Activated CD4-positive, alpha-beta T cell treated with anti-CD3 and anti-CD28 coated beads, Interleukin-2, Interleukin-4, amounts not matched to agents 100 ng/mL and 50 ng/mL, durations not matched to agents 16 hours and 8 hours (primary cell): ENCODE results near the gene CIAO1.
"Not testable (repeated sequence)": the region's sequence is repeated elsewhere in the genome, so short reads cannot be mapped to it uniquely, and the experiment has no call there.

Experiments used
- DNase-seq: peaks from one replicate; pipeline ENCODE4 v3.0.0-alpha.2; 2020; ENCODE audit warnings: low spot score

The CIAO1 gene

DNA sequence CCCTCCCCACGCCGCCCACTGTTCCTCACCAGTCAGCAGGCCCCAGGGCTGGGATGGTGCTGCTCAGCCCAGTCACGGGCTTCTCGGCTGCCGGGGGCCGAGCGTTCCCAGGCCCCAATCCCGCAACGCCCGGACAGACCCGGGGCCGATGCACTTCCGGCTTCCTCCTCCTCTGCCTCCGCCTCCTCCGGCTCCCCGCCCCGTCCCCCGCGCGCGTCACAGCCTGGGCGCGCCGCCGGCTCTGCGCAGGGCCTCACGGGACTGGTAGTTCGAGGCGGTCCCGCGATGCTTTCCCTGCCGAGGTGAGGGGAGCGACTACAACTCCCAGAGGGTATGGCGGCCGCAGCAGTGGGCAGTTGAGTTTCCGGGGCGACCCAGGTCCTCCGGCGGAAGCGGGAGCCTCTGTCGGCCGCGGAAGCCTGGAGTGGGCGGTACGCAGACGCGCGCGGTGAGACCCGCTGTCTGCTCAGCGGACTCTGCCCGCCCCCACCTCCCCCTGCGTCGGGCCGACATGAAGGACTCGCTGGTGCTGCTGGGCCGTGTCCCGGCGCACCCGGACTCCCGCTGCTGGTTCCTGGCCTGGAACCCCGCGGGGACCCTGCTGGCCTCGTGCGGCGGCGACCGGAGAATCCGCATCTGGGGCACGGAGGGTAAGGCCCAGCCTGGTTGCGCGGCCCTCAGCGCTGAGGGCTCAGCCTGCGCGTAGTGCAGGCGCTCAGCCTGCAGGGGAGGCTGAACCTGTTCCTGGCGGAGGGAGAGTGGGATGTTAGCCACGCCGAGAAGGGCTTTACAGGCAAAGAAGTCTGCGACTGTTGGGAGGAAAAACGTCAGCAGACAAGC is at the start of gene CIAO1, which contains the start of gene TMEM127:
Gene CIAO1 (plus strand): TSS at position 386 of the 840 bp plus-strand sequence. CDS start 126 bp downstream, at position 512.
Gene TMEM127 (minus strand): TSS at position 158 of the 840 bp plus-strand sequence. CDS start 616 bp downstream, outside the sequence.
- DNase-seq: peak; percentile 99

DNA sequence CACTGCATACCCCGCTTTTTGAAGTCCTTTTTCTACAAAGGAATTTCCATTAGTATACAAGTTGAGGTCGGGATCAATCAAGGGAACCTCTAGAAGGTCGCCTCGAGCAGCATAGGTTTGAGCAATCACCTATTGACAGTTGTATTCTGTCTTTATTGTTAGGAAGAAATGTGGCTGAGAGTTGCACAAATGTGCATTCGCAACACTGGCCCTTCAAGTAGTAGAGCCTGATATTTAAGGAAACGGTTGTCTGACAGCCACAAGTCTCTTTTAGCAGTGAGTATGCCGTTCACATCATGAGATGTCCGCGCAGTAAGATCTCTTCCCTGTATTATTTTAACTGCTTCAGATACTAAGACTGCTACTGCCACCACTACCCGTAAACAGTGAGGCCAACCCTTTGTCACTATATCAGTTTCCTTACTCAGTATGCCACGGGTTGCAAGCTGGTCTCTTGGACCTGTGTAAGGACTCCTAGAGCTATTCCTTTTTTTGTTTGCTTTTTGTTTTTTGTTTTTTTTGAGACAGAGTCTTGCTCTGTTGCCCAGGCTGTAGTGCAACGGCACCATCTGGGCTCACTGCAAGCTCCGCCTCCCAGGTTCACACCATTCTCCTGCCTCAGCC is 47.4 kb upstream of the CIAO1 start:
- no peak for DNase-seq

DNA sequence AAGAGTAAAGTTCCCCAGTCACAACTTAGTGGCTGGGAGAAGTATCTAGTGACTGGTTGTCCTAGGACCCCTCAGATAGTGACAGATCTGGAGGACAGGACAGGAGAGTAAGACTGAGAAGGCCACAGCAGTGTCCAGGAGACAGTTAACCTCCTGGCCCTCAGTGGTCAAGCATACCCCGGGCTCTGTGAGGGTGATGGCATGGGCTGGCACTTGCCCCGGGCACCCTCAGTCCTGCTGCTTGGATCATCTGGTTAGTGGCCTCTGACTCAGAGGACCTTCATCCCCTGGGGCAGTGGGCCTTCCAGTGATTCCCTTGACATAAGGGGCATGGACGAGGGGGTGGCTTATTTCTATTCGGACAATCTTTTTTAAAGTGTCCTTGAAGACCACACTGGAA is 46.1 kb upstream of the CIAO1 start:
- not testable (repeated sequence) for DNase-seq

DNA sequence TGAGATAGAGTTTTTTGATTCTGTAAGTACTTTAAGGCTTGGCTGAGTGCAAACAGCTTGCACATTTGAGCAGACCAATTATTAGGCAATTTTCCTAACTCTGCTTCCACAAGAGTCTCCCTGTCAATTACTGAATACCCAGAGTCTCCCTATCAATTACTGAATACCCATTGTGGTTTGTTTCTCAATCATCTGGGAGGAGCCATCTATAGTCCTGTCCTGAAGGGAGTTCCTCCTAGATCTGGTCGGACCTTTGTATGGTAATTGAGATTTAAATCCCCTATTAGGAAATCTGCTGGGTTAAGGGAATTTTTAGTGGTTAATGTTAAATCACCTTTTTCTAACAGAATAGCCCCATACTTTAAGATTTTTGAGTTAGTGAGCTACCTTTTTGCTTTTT is 44.9 kb upstream of the CIAO1 start:
- not testable (repeated sequence) for DNase-seq

DNA sequence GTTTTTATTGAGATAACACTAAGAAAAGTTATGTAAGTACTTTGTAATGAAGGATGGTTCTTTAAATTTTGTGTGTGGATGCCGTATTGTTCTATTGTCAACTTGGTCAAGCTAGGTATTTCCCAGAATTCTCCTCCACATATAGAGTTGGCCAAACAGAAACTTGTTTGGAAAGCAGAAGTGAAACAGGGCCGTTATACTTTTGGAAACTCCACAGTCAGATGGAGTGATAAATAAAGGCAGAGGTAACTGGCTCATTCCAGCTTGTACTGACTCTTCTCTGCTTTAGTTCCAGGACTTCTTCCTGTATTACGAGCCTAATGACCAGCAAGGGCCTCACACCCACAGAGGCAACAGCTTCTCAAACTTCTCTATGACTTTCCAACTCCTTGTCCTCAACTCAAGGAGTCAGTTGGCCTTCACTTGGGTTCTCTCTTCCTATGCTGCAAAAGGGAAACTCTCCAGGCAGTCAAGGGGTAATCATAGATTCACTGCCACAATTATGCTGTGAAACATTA is 41.0 kb upstream of the CIAO1 start:
- DNase-seq: no peak

DNA sequence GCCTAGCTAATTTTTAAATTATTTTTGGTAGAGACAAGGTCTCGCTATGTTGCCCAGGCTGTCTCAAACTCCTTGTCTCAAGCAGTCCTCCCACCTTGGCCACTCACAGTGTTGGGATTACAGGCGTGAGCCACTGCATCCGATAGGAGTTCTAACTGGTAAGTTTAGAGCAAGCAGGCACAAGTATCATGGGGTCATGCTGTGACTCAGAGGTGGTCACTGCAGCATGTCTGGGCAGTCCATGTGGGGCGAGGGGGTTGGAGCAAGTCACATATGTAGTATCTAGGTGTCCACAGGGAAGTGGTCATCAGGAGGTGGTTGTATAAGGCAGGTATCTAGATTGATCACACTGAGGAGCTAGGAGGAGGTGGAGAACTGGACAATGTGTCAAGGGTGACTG is 34.7 kb upstream of the CIAO1 start:
- no peak for DNase-seq

DNA sequence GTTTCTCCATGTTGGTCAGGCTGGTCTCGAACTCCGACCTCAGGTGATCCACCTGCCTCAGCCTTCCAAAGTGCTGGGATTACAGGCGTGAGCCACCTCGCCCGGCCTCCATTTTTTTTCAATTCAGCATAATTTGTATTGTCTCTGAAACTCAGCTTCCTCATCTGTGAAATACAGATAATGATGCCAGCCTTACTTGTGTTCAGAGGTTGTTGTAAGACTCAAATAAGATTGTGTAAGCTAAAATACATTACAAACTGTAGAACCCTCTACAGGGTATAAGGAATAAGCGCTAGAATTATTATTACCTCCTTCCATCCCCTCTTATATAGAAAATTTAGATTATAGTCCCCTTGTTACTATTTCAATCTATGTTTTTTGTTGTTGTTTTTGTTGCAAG is 32.6 kb upstream of the CIAO1 start:
- no peak for DNase-seq

DNA sequence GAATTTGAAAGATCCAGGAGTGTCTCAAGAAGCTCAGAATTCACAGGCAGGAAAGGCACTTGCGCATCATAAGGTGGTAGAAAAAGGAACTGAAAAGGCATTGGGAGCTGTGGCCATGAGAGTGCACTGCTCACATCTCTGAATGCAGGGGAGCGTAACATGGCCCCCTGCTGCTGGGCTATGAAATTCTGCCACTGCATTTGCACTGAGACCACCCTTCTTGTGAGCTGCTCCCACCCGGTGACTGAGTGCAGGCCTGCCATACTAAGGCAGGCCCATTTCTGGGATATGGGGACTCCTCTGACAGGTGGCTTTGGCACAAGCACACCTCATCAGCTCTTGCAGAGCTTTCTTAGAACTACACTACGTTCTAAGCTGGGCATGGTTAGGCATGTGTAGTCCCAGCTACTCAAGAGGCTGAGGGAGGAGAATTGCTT is 32.1 kb upstream of the CIAO1 start:
- no peak for DNase-seq

DNA sequence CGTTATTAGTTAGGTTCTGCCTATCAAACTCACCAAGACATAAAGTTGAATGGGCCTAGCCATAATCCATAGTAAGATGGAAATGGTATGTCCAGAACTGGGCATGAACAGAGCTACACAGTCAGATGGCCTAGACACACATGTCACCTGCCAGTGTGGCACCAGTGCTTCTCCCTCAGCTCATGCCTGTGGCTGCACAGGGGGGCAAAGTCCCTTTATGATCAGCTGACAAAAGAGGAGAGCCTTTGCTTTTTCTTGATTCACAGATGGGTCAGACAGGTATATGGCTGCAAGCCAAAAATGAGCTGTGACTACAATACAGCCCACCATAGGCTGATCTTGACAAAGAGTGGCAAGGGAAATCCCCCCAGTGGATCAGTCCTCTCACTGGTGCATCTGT is 29.1 kb upstream of the CIAO1 start:
- DNase-seq: no peak

DNA sequence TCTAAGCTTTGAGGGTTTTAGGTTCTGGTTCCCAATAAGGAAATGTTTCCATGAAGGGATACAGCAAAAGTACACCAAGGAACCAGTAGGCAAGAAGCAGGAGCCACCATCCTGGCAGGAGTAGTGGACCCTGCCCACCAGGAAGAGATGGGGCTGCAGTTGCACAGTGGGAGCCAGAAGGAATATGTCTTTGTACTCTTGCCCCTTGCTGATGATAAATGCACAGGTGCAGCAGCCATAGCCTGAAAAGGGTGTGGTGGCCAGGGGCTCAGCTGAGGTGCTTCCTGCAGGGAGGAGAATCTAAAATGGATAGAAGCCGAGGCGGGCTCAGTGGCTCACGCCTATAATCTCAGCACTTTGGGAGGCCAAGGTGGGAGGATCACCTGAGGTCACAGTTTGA is 27.8 kb upstream of the CIAO1 start:
- DNase-seq: no peak

DNA sequence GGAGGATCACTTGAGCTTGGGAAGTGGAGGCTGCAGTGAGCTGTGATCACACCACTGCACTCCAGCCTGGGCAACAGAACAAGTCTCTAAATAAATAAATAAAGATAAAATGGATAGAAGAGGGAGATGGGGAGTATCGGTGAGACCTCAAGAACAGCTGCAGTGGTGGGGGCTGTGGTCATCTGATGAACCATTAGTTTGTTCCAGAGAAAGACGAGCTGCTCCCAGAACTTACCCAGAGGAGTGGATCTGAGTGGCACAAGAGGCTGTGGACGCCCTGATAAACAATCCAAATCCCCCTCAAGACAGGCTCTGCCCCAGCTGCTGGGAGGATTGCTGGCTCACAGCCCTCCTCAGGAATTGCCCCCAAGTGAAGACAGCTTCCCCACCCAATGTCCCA is 26.9 kb upstream of the CIAO1 start:
- DNase-seq: no peak

DNA sequence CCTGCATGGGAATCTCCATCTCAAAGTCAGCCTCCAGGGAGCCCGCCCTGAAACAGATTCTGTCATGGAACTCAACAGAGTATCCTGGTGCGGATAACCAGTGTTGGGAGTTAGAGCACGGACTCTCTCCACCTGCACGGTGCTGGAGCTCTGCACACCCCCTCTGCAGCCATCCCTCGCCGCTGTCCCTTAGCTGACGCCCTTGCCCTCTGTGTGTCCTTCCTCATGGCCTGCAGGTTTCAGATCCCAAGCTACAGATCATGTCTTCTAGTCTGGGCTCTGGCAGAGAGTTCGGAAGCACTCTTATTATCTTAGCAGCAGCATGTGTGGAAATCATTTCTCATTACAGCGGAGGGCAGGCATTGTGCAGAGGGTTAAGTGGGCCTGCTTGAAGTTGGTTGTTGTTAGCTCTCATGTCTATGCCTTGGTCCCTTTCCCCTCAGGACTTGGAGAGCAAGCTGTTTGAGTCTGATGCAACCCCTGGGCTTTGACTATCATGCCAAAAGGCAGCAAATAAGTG is 26.2 kb upstream of the CIAO1 start:
- DNase-seq: no peak

DNA sequence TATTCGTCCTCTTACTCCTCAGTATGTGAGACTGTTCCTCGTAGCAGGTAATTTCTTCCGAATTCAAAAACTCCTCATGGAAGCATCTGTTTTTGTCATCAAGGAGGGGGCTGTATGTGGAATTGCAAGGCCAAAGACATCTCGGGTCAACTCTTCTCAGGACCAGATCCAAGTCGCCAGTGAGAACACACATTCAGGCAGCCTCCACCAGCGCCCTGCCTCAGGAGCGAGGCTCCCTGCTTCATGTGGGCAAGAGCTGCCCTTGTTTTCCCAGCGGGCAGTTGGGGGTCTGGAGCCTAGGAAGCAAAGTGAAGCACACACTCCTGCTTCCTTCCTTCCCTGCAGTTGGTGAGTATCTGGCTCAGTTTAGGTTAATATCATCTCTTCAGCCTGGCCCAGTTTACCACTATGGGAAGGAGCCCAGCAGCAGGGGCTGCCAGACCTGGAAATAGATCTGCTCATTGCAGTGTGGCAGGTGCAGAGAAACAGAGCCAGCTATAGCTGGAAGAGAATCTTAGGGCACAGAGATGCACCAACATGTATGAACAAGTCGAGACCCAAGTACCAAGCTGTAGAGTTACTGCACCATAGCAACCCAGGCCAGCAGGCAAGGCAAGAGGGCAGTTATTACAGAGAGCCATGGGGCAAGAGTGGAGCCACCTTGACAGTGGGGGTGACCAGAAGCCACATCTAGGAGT is 25.5 kb upstream of the CIAO1 start:
- no peak for DNase-seq

DNA sequence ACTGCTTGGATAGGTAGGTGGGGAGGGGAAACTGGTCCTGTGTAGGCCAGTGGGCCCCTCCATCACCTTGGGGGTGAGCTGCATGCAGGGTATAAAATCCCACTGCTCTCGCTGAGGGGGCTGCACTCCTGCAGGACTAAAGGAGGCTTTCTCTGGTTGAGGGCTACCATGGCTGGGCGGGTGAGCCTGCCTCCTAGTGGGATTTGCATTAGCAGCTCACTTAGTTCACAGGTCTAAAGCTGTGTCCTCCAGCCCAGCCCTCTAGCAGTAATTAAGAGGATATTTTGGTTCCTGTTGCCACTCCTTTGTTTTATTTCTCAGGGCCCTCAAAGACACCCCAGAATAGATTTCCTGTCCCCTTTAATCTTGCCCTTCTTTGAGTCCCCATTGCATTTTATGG is 24.8 kb upstream of the CIAO1 start:
- DNase-seq: no peak

DNA sequence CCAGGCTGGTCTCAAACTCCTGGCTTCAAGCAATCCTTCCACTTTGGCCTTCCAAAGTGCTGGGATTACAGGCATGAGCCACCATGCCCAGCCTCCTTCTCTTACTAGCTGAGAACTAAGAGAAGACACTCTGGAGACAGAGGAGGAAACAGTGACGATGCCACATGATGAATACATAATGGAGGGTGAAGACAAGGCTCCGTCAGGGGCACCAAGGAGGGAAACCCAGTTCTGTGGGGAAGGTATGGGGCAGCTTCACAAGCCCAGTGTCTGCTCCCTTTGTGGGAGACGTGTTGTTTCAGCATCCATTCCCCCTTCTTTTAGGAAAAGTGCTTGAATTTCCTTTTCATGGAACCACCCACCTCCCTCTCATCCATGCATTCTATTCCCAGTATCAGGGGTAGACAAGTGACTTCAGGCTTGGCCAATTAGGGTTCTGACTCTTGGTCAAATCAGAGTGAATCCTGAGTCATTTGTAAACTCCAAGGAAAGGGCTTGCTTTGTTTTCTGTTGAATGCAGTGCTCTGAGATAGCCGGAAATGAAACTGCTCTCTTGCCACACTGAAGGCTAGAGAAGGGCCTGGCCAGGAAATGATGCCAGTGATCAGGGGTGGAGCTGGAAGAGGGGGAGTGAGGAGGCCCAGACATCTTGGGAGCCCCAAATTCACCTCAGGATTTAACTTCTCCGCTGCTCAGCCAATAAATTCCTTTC is 24.0 kb upstream of the CIAO1 start:
- DNase-seq: peak; percentile 91

DNA sequence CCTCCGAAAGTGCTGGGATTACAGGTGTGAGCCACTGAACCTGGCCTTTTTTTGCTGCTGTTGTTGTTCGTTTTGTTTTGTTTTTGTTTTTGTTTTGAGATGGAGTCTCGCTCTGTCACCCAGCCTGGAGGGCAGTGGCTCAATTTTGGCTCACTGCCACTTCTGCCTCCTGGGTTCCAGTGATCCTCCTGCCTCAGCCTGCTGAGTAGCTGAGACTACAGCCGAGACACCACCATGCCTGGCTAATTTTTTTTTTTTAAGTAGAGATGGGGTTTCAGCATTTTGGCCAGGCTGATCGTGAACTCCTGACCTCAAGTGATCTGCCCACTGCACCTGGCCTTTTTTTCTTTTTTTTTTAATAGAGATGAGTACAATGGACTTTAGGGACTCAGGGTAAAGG is 22.2 kb upstream of the CIAO1 start:
- DNase-seq: no peak

DNA sequence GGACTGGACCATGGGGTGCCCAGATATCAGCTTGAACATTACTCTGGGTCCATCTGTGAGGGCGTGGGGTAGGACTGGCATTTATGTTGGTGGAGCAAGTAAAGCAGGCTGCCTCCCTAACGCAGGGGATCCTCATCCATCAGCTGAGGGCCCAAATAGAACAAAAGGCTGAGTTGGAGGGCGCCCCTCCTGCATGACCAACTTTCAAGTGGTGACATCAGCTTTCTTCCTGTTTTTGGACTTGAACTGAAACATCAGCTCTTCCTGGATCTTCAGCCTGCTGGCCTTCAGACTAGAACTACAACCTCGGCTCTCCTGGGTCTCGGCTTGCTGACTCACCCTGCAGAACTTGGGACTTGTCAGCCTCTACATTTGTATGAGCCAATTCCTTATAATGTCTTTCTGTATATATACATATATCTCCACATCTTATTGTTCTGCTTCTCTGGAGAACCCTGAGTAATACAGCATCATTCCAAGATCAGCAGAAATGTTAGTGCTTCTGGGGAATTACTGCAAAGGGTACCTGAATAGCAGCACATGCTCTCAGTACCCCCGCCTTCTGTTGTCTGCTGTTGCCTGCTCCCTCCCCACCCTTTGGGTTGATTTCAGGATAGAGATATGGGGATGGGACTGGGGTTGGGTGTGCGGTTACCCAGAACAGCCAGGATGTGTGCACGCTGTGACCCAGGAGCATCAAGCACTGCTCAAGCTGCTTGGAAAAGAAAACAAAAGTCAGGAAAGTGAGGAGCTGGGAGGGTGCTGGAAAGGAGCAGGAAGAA is 20.2 kb upstream of the CIAO1 start:
- peak; percentile 27 for DNase-seq

DNA sequence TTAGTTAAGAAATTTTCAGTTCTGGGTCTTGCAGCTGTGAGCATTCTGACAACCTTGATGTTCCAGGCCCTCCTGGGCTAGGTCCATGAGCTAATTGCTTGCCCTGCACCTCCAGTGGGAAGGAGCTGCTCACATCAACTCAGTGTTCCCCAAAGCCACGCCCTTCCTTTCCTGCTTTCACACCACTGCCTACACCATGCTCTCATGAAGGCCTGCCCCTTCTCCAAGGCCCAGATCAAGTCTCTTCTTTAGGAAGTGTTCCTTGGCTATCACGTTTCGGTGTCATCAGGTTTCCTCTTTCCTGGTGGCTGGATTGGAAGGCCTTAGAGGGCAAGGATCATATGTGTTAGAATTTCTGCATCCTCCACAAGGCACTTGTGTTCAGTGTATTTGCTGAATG is 19.0 kb upstream of the CIAO1 start:
- DNase-seq: no peak

DNA sequence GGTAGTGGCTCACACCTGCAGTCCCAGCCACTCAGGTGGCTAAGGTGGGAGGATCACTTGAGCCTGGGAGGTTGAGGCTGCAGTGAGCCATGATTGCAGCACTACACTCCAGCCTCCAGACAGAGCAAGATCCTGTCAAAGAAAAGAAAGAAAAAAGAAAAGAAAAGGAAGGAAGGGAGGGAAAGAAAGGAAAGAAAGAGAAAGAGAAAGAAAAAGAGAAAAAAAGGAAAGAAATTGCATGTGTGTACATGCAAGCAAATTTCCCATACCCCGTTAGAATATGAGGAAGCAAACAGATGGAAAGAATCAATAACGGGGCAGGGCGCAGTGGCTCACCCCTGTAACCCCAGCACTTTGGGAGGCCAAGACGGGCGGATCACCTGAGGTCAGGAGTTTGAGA is 18.1 kb upstream of the CIAO1 start:
- no peak for DNase-seq

DNA sequence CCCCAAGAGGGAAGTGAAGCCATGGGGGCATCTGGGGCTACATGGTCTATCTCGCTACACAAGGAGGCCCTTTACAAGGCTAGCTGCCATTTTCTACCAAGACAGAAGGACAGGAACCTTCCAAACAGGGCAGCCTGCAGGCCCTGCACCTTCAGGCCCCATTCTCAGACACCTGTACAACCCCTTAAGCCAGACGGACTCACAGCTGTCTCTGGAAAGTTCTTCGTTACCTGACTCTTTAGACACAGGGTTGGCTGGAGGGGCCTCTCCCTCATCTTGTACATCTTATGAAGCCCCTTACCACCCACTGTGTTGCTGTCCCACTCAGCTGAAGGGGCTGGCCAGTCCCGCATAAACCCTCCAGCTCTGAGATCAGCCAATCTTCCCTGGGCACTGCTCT is 17.4 kb upstream of the CIAO1 start:
- no peak for DNase-seq

DNA sequence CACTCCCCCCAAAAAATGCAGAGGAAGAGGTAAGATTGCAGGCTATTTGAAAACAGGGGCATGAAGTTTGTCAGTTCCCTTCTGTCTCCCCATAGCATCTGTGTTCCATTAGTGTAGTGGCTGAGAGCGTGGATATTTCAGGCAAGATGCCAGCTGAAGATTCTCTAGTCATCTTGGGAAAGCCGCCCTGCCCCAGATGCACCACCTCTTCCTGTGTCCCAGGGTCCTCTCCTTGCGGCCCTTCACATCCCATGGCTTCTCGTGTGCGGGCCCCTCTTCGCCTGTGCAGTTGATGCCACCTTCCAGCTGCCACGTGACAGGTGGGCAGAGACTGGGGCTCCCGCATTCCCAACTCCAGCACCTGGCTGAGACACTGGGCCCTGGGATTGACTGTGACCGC is 16.4 kb upstream of the CIAO1 start:
- no peak for DNase-seq
